Glutamatergic neuron (in vitro differentiated cells): ENCODE data around the gene LTBP2. TPM values are rescaled to one million over a fixed set of nuclear protein-coding genes. Genes with fewer than 3 reads are reported as not detected.

ENCODE experiments used
- DNase-seq: peaks from one replicate; pipeline ENCODE4 v3.0.0; 2022
- H3K27ac Mint-ChIP-seq: one replicate; pipeline ENCODE4 v1.8.0; 2020; ENCODE audit warnings: mild to moderate bottlenecking, mixed read lengths, inconsistent platforms; ENCODE audit not compliant: unreplicated experiment
- H3K27me3 Mint-ChIP-seq: one replicate; pipeline ENCODE4 v1.8.0; 2020; ENCODE audit warnings: mild to moderate bottlenecking, moderate library complexity, mixed read lengths, inconsistent platforms; ENCODE audit not compliant: unreplicated experiment
- H3K36me3 Mint-ChIP-seq: one replicate; pipeline ENCODE4 v1.8.0; 2020; ENCODE audit warnings: mild to moderate bottlenecking, mixed read lengths, inconsistent platforms; ENCODE audit not compliant: unreplicated experiment
- H3K4me1 Mint-ChIP-seq: one replicate; pipeline ENCODE4 v1.8.0; 2020; ENCODE audit warnings: mild to moderate bottlenecking, low read depth, mixed read lengths, inconsistent platforms; ENCODE audit not compliant: unreplicated experiment
- H3K4me3 Mint-ChIP-seq: one replicate; pipeline ENCODE4 v1.8.0; 2020; ENCODE audit warnings: mild to moderate bottlenecking, mixed read lengths, inconsistent platforms; ENCODE audit not compliant: unreplicated experiment
- H3K9me3 Mint-ChIP-seq: one replicate; pipeline ENCODE4 v1.8.0; 2020; ENCODE audit warnings: mild to moderate bottlenecking, moderate library complexity, mixed read lengths, inconsistent platforms; ENCODE audit not compliant: unreplicated experiment
- CTCF ChIP-seq: fragments of 200-600 bp; sonication (generic); IDR thresholded peaks from one replicate; pipeline ENCODE4 v1.5.0; 2021; ENCODE audit not compliant: partially characterized antibody, unreplicated experiment
- total RNA-seq: library from RNA; stranded (reverse); fragmentation: NEBNext Ultra II Directional; extraction: Animal tissue kit (Norgen Biotek cat#: 25700); gene quantifications from one replicate; pipeline ENCODE4 v1.2.1, GENCODE V29; 2021; ENCODE audit not compliant: unreplicated experiment

LTBP2 gene
- total RNA-seq, 1 donor from 2014 or later = 1.2 TPM

- Mint-ChIP-seq H3K9me3 (peaks cover 4% of the 10 kb centered on the region), H3K4me3 (no peak overlapping the region), H3K4me1 (peaks cover 3% of the 10 kb centered on the region), H3K36me3 (no peaks in the 10 kb centered on the region), H3K27ac (no peak overlapping the region), H3K27me3 (peaks cover 9% of the 10 kb centered on the region)
- TF ChIP-seq CTCF = no peak
- no peak for DNase-seq
These were observed 62.4 kb downstream of the LTBP2 start for GRCh38 chr14:74549588-74549987.

- peaks cover 3% of the 10 kb centered on the region for H3K4me1 Mint-ChIP-seq
These were observed 63.2 kb downstream of the LTBP2 start for GRCh38 chr14:74548881-74549280.

GRCh38 chr14:74547331-74547927, 64.6 kb downstream of the LTBP2 start:
- Mint-ChIP-seq H3K27me3 (peaks cover 8% of the 10 kb centered on the region), H3K27ac (no peak overlapping the region), H3K9me3 (peaks cover 4% of the 10 kb centered on the region), H3K36me3 (no peaks in the 10 kb centered on the region), H3K4me3 (no peak overlapping the region), H3K4me1 (peaks cover 3% of the 10 kb centered on the region)
- DNase-seq = no peak
- TF ChIP-seq CTCF = no peak

More at GRCh38 chr14:74548881-74549280, 63.2 kb downstream of the LTBP2 start:
- Mint-ChIP-seq H3K9me3 (peaks cover 4% of the 10 kb centered on the region), H3K27ac (no peak overlapping the region), H3K27me3 (peaks cover 10% of the 10 kb centered on the region), H3K36me3 (no peaks in the 10 kb centered on the region), H3K4me3 (no peak overlapping the region)
- DNase-seq = no peak
- TF ChIP-seq CTCF = no peak

- Mint-ChIP-seq H3K9me3 (peaks cover 4% of the 10 kb centered on the region), H3K36me3 (no peaks in the 10 kb centered on the region), H3K4me1 (peaks cover 3% of the 10 kb centered on the region), H3K27me3 (peaks cover 9% of the 10 kb centered on the region), H3K27ac (no peak overlapping the region), H3K4me3 (no peak overlapping the region)
- no peak for TF ChIP-seq CTCF
- DNase-seq = no peak
These were observed 65.6 kb downstream of the LTBP2 start for GRCh38 chr14:74546416-74546815.

GRCh38 chr14:74545386-74545785, 66.7 kb downstream of the LTBP2 start:
- Mint-ChIP-seq H3K27ac (no peak overlapping the region), H3K9me3 (peaks cover 2% of the 10 kb centered on the region), H3K4me3 (no peak overlapping the region), H3K36me3 (no peaks in the 10 kb centered on the region), H3K4me1 (peaks cover 3% of the 10 kb centered on the region), H3K27me3 (peaks cover 9% of the 10 kb centered on the region)
- DNase-seq = no peak
- no peak for TF ChIP-seq CTCF
